Mesodermal cell (in vitro differentiated cells): ENCODE data around the gene GYPB. TPM values are rescaled to one million over a fixed set of nuclear protein-coding genes. Genes with fewer than 3 reads are reported as not detected.
"Not testable (repeated sequence)": the region's sequence is repeated elsewhere in the genome, so short reads cannot be mapped to it uniquely, and the experiment has no call there.

ENCODE experiments used
- H3K27ac ChIP-seq: 2 replicates; pipeline ENCODE4 v1.7.0; 2013; ENCODE audit warnings: mild to moderate bottlenecking, low read depth, low read length, moderate library complexity; ENCODE audit not compliant: severe bottlenecking
- H3K36me3 ChIP-seq: 2 replicates; pipeline ENCODE4 v1.7.1; 2013; ENCODE audit warnings: mild to moderate bottlenecking, low read length, moderate library complexity; ENCODE audit not compliant: control insufficient read depth, insufficient read depth
- H3K4me1 ChIP-seq: one replicate; pipeline ENCODE4 v1.7.1; 2013; ENCODE audit warnings: mild to moderate bottlenecking, low read length; ENCODE audit not compliant: insufficient read depth, control insufficient read depth, poor library complexity, severe bottlenecking
- H3K4me3 ChIP-seq: 2 replicates; pipeline ENCODE4 v1.7.0; 2013; ENCODE audit warnings: low read length, control low read depth, mild to moderate bottlenecking; ENCODE audit not compliant: insufficient read depth, poor library complexity, severe bottlenecking; ENCODE audit errors: extremely low read depth
- H3K9me3 ChIP-seq: 2 replicates; pipeline ENCODE4 v1.7.1; 2013; ENCODE audit warnings: mild to moderate bottlenecking, low read length, moderate library complexity; ENCODE audit not compliant: control insufficient read depth
- WGBS, 2 experiments: methylation state at CpG; one replicate each; pipeline ENCODE4 v1.1.5; 2013; ENCODE audit warnings: missing lambda C conversion rate in 2 of 2; ENCODE audit not compliant: insufficient coverage in 2 of 2; 5-methylcytosine and 5-hydroxymethylcytosine counted together
- polyA plus RNA-seq, 2 experiments: library from polyadenylated mRNA; stranded (reverse); fragments of 50-300 nt; gene quantifications; one replicate each; pipeline ENCODE4 v1.2.3, GENCODE V29; 2013

The GYPB gene
- 4.7 TPM for polyA plus RNA-seq (2013, experiment 1 of 2)
- 2.2 TPM for polyA plus RNA-seq (2013, experiment 2 of 2)

- WGBS, 2 experiments = no CpG with 5 or more reads among the region's 3 CpGs
- H3K36me3 ChIP-seq, H3K4me3 ChIP-seq, H3K27ac ChIP-seq, H3K4me1 ChIP-seq, H3K9me3 ChIP-seq: not testable (repeated sequence)
Observed at GRCh38 chr4:144019277-144019676, at the start of gene GYPB. Gene GYPB (minus strand): TSS chr4:144019380. CDS start chr4:144019287, 93 bp downstream.

DNA sequence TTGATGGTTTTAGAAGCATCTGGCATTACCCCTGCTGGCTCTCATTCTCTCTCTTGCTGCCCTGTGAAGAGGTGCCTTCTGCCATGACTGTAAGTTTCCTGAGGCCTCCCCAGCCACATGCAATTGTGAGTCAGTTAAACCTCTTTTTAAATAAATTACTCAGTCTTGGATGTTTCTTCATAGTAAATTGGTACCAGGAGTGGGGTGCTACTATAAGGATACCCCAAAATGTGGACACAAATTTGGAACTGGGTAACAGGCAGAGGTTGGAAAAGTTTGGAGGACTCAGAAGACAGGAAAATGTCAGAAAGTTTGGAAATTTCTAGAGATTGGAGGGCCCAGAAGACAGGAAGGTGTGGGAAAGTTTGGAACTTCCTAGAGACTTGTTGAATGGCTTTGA, 42.4 kb upstream of the GYPB start:
- not testable (repeated sequence) for H3K9me3 ChIP-seq, H3K36me3 ChIP-seq, H3K27ac ChIP-seq, H3K4me3 ChIP-seq, H3K4me1 ChIP-seq

- not testable (repeated sequence) for H3K36me3 ChIP-seq, H3K4me1 ChIP-seq, H3K4me3 ChIP-seq, H3K9me3 ChIP-seq, H3K27ac ChIP-seq
- WGBS, 2 experiments = 94 to 95% methylated on average over 2 of the region's 3 CpGs
Observed at GRCh38 chr4:144060234-144060859, 41.2 kb upstream of the GYPB start.

- H3K9me3 ChIP-seq = no peaks in the 10 kb centered on the region
- no peak overlapping the region for H3K4me3 ChIP-seq
- no peak overlapping the region for H3K27ac ChIP-seq
- H3K36me3 ChIP-seq = no peaks in the 10 kb centered on the region
- WGBS, 2 experiments = 91 to 92% methylated on average over 4 of the region's 4 CpGs
- H3K4me1 ChIP-seq = no peaks in the 10 kb centered on the region
Observed at GRCh38 chr4:144056800-144057199, 37.6 kb upstream of the GYPB start.

GRCh38 chr4:144055336-144055735, 36.2 kb upstream of the GYPB start:
- WGBS, 2 experiments = no CpG with 5 or more reads among the region's 3 CpGs
- not testable (repeated sequence) for H3K4me3 ChIP-seq, H3K4me1 ChIP-seq, H3K9me3 ChIP-seq, H3K27ac ChIP-seq, H3K36me3 ChIP-seq

DNA sequence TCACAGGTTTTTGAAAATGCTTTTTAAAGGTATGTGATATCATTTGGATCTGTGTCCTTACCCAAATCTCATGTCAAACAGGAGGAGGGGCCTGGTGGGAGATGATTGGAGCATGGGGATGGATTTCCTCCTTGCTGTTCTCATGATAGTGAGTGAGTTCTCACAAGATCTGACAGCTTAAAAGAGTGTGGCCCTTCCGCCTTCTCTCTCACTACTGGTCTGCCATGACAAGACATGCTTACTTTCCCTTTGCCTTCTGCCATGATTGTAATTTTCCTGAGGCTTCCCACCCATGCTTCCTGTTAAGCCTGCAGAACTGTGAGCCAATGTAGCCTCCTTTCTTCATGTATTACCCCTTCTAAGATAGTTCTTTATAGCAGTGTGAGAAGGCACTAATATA, 32.3 kb upstream of the GYPB start:
- not testable (repeated sequence) for H3K36me3 ChIP-seq, H3K27ac ChIP-seq, H3K9me3 ChIP-seq, H3K4me3 ChIP-seq, H3K4me1 ChIP-seq
- 71 to 100% methylated on average over 1 of the region's 1 CpG for WGBS, 2 experiments

DNA sequence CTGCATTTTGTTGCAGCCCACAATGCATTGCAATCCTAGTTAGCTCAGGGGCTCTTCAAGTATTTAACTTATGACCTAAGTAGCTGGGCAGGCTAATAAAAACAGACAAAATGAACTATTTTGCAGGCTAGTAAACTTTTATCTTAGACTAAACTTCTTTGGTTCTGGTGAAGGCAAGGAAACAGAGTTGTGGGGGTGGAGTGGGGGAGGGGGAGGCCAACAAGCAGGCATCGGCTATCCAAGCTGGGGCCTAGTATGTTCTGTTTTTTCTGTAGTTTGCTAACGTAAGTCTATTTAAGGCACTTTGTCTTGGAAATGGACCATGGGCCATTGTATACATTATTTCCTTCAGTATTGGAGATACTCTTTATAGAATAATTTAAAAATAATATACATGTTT, 31.5 kb upstream of the GYPB start:
- whole genome bisulfite sequencing, 2 experiments = no CpG with 5 or more reads among the region's 2 CpGs
- not testable (repeated sequence) for H3K27ac ChIP-seq, H3K4me3 ChIP-seq, H3K36me3 ChIP-seq, H3K9me3 ChIP-seq, H3K4me1 ChIP-seq

DNA sequence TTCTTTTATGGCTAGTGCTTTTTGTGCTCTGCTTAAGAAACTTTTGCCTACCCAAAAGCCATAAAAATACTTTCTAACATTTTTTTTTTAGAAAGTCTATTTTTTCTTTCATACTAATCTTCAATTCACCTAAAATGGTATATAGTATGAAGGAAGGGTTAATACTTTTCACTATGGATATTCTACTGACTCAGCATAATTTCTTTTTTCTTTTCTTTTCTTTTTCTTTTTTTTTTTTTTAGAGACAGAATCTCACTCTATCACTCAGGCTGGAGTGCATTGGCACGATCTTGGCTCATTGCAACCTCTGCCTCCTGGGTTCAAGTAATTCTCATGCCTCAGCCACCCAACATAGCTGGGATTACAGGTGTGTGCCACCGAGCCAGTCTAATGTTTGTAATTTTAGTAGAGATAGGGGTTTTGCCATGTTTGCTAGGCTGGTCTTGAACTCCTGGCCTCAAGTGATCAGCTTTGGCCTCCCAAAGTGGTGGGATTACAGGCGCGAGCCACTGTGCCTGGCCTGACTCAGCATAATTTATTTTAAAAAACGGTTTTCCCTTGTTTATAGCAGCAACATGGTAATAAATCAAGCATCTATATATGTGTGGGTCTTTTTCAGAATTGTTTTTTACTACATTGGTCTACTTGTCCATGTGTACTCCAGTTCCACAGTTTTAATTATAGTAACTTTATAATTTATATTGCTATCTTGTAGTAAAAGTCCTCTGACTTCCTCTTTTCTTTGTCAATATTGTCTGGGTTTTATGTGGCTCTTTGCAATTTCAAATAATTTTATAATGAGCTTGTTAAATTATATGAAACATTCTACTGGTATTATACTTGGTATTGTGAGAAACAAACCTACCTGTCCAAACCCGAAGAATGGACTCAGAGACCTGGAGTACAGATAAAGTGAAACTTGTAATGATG, 30.6 kb upstream of the GYPB start:
- H3K36me3 ChIP-seq, H3K4me1 ChIP-seq, H3K4me3 ChIP-seq, H3K9me3 ChIP-seq, H3K27ac ChIP-seq: not testable (repeated sequence)
- WGBS, 2 experiments = 83% methylated on average over 2 of the region's 6 CpGs; no CpG with 5 or more reads in 1 of the 2 experiments

- H3K4me3 ChIP-seq, H3K9me3 ChIP-seq, H3K36me3 ChIP-seq, H3K4me1 ChIP-seq, H3K27ac ChIP-seq: not testable (repeated sequence)
Observed at GRCh38 chr4:144044936-144045335, 25.8 kb upstream of the GYPB start.

DNA sequence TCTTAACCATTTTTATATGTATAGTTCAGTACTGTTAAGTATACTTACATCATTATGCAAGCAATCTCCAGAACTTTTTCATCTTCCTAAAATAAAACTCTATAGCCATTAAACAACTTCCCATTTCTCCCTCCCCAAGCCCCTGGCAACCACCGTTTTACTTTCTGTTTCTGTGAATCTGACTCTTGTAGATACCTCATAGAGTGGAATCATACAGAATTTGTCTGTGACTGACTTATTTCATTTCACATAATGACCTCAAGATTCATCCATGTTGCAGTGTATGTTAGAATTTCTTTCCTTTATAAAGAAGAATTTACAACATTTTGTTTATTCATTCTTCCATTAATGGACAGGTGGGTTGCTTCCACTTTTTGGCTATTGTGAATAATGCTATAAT, 13.4 kb upstream of the GYPB start:
- not testable (repeated sequence) for H3K4me1 ChIP-seq, H3K27ac ChIP-seq, H3K9me3 ChIP-seq, H3K4me3 ChIP-seq, H3K36me3 ChIP-seq
- no CpG with 5 or more reads among the region's 1 CpG for WGBS, 2 experiments

GRCh38 chr4:144031875-144032274, 12.7 kb upstream of the GYPB start:
- not testable (repeated sequence) for H3K27ac ChIP-seq, H3K36me3 ChIP-seq, H3K4me1 ChIP-seq, H3K9me3 ChIP-seq, H3K4me3 ChIP-seq
- no CpG with 5 or more reads among the region's 4 CpGs for WGBS, 2 experiments
